Measurements from ENCODE around the gene PLCH2.
A peak's percentile ranks its signal among the peaks of the same experiment; 100 is the strongest.

Gene PLCH2

GRCh38 chr1:2510366-2511155 lies 34.5 kb downstream of the PLCH2 start:
- DNase-seq, result no peak

GRCh38 chr1:2512862-2513421 lies 36.9 kb downstream of the PLCH2 start:
- DNase-seq, result no peak

GRCh38 chr1:2513939-2514652 lies 38.0 kb downstream of the PLCH2 start:
- no peak for DNase-seq

- DNase-seq, result no peak
Measured at GRCh38 chr1:2514863-2515762, 39.0 kb downstream of the PLCH2 start.

GRCh38 chr1:2515763-2516080 lies 39.6 kb downstream of the PLCH2 start:
- no peak for DNase-seq

GRCh38 chr1:2516124-2516523 lies 40.0 kb downstream of the PLCH2 start:
- DNase-seq, result no peak

GRCh38 chr1:2516946-2517345 lies 40.9 kb downstream of the PLCH2 start:
- DNase-seq, result no peak

- no peak for DNase-seq
Measured at GRCh38 chr1:2517966-2518365, 41.9 kb downstream of the PLCH2 start.

- no peak for DNase-seq
Measured at GRCh38 chr1:2518528-2518927, 42.4 kb downstream of the PLCH2 start.

GRCh38 chr1:2519029-2519685 lies 43.1 kb downstream of the PLCH2 start:
- DNase-seq, result peak in 1 of 56 donors; percentile 13

GRCh38 chr1:2519729-2520128 lies 43.6 kb downstream of the PLCH2 start:
- DNase-seq, result no peak

GRCh38 chr1:2520206-2520605 lies 44.1 kb downstream of the PLCH2 start:
- no peak for DNase-seq

GRCh38 chr1:2520806-2521205 lies 44.7 kb downstream of the PLCH2 start:
- DNase-seq, result no peak

GRCh38 chr1:2522230-2522629 lies 46.1 kb downstream of the PLCH2 start:
- no peak for DNase-seq

GRCh38 chr1:2523191-2523890 lies 47.3 kb downstream of the PLCH2 start:
- no peak for DNase-seq

GRCh38 chr1:2523891-2524609 lies 48.0 kb downstream of the PLCH2 start:
- DNase-seq, result no peak

GRCh38 chr1:2525572-2525919 lies 49.5 kb downstream of the PLCH2 start:
- no peak for DNase-seq

GRCh38 chr1:2525920-2526823 lies 50.1 kb downstream of the PLCH2 start, which contains the start of gene PANK4:
TSS of gene PANK4 (minus strand) at chr1:2526596. CDS start at chr1:2526587, 9 bp downstream.
- DNase-seq, result peak in 55 of 56 donors; percentile 59 to 97 (median 91)
